IPS DF 19.7 (cell line): ENCODE results near the gene PTPRN2.

Source experiments
- DNase-seq: peaks from one replicate; pipeline ENCODE4 v3.0.0-alpha.2; 2013; ENCODE audit warnings: low read depth, low spot score

Gene PTPRN2

DNA sequence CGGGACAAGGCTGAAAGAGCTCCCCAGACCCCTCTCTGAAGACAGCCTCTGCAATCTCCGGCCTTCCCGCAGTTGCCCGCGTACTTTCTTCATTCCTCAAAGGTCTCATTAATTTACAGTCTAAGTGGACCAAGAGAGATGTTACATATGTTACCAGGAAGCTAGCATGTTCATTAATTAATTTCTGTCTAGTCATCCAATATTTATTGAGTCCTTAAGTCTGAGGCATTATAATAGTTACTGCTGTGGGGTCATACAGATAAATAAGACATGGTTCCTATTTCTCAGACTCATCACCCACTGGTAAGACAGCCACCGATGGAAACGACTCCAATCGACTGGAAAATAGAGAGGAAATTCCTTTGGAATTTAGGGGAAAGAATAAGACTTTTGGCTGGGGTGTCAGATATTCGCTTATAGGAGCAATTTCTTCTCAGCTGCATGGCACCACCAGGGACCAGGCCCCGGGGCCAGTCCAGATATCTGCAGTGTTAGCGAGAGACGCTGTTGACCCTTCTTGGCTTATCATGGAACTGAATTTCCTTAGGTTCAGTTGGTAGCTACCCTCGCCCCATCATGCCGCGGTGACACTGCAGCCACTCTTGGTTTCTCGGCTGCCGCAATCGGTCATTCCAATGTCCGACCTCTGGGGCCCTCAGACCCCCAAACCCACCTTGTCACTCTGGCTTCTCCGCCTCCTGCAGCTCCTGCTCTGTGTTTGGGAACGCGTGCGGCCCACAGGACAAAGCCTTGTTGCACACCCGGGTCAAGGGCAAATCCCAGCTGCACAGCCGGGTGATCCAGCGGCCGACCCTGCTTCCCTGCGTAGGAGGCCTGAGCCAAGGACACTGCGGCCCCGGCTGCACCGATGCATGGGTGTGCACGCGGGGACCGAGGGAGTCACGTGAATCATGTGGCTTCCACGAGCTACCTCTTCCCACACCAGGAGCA, 867.6 kb downstream of the PTPRN2 start:
- no peak for DNase-seq

GRCh38 chr7:157719008-157719682, 868.5 kb downstream of the PTPRN2 start:
- no peak for DNase-seq

DNA sequence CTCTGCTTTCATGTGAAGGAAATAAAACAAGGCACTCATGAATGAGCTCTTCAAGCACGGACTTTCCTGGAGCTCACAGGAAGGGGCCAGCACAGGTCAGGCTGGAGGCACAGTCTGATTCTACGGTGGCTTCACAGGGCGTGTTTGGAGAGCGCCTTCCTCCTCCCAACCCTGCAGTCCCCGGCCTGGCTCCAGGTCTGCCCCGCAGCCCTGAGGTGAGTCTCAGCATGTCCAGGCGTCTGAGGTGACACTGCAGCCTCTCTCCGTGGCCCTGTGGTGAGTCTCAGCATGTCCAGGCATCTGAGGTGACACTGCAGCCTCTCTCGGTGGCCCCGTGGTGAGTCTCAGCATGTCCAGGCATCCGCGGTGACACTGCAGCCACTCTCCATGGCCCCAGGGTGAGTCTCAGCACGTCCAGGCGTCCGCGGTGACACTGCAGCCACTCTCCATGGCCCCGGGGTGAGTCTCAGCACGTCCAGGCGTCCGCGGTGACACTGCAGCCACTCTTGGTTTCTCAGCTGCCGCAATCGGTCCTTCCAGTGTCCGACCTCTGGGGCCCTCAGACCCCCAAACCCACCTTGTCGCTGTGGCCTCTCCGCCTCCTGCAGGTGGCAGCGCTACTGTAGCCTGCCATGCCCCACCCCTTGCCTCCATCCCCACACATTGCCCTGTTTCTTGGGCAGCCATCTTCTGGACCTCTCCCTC, 869.2 kb downstream of the PTPRN2 start:
- no peak for DNase-seq

DNA sequence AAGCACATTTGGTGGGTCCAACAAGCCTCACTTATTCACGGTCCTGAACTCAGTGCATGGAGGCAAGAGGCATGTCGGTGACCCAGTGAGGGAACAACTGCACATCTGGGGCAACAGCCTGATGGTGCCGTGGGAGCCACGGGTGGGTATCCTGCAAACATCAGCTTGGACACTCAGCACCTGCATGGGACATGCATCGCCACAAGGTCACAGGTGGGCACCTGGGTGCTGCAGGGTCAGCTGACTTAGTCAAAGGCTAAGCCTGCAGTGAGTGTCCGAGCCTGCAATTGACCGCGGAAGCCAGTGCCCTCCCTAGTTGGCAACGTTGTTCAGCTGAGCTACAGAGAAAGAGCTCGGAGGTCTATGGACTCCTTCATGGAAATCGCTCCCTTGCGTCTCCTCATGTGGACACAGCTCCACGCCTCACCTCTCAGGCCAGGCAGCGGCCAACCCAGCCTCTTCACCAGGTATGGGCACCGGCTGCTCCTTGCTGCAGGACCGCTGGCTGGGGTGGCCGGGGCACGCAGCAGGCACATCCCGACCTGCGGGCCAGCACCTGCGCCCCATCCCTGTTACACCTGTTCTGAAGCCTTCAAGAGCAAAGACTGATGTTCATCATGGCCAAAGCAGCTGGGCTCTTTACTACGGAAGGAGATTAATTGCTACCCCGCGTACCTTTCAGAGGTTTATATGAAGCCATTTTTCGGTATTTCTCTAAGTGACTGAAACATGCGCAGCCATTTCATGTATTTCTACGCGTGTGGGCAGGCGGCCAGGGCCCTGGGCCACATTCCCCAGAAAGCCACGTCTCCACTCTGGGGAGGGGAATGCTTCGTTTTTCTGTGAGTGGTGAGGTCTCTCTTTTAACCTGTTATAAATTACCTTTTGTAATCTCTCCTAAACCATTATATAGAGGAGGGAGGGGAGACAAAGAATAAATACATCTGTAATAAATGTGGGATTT, 870.1 kb downstream of the PTPRN2 start:
- no peak for DNase-seq

DNA sequence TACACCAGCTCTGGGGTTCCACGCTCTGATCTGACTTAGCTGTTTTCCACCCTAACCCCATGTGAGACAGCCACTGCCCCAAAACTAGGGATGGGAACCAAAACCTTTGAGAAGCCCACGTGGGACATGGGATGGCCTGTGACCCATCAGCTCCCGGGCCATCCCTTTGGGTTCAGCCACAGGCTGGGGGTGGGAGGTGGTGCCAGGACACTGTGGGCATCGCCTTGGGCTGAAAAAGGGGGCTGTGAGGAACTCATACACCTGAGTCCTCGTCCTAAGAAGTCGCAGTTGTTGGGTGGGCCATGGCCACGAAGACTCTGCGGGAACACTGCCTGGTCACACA, 871.7 kb downstream of the PTPRN2 start:
- DNase-seq: no peak

GRCh38 chr7:157715071-157715937, 872.3 kb downstream of the PTPRN2 start:
- DNase-seq: no peak

DNA sequence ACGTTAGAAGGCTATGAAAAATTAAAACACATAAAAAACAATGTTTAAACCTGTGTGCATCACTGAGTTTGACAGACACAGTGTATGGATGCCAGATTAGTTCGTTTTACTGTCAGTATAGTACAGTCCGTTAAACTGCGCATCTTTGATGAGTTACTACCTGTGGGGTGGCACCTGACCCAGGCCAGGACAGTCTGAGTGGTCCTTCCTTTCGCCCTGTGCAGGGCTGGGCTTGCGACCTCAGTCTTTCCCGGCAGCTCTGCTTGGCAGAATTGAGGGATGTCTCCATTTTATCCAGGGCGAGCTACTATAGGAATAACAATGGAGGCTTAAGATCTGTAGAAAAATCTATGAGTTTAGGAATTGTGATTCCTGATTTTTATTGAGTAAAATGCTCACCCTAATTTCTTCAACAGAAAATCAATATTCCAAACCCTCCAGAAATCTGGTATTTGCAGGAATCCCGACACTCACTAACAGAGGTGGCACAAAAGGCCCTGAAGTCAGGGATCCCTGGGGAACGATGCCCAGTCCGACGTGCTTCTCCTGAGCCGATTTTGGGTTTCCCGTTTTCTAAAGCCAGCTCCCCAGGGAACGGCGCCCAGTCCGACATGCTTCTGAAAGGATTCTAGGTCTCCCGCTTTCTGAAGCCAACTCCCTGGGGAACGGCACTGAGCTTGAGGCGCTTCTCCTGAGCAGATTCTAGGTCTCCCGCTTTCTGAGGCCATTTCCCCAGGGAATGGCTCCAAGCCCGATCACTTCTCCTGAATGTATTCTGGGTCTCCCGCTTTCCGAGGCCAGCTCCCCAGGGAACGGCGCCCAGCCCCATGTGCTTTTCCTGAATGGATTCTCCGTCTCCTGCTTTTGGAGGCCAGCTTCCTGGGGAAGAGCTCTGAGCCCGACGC, 873.2 kb downstream of the PTPRN2 start:
- no peak for DNase-seq

- DNase-seq: no peak
These were observed 874.0 kb downstream of the PTPRN2 start for GRCh38 chr7:157713591-157713990.

DNA sequence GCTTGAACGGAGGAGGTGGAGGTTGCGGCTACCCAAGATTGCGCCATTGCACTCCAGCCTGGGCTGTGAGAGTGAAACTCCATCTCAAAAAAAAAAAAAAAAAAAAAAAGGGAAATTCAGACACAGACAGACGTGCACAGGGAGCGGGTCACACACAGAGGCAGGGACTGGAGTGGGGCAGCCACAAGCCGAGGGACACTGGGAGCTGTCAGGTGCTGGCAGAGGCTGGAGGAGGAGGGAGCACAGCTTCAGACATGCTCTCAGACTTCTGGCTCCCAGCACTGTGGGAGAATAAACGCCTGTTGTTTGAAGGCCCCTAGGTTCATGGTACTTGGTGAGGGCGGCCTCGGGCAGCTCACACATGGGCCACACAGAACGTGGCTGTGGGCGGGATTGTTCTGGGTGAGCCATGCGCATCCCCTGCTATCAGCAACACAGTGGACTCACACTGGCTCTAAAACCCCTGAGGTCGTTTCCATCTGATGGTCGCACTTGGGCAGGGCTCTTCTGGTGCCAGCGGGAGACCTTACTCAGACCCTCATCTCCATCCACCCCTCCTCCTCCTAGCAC, 874.9 kb downstream of the PTPRN2 start:
- no peak for DNase-seq

DNA sequence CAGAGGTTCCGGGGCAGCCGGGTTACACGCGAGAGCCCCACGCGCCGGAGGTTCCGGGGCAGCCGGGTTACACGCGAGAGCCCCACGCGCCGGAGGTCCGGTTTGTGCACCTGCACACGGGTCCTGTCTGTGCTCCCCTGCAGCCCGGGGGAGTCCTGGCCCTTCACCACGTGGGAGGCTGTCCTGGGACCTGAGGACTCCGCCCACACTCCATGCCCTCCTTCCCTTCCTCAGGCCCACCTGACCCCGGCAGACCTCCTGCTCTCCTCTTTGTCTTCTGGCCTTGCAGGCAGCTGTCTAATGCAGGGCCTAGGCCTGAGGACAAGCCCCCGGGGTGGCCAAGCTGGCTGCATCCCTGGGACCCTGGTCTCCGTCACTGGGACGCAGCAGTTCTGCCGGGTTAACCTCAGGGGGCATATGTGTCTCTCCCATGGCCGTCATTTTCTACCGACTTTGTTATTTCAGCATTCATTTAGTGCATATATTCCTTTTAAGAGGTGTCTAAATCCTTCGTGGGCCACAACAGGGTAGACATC, 876.2 kb downstream of the PTPRN2 start:
- DNase-seq: no peak

DNA sequence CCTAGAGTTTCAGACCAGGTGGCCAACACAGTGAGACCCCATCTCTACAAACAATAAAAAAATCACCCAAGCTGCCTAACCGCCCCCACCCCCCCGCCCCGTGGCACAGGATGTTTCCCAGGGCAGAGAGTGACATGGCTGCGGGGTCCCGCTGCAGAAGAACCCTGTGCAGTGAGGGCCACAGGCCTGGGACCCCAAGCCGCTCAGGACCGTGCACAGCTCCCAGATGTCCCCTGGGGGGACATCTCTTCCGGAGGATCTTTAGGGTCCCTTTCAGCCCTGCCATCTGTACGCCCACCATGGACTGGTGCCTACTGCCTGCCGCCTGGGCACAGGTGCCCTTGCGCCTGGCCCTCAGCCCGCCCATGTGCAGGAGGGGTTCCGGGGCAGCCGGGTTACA, 877.2 kb downstream of the PTPRN2 start:
- DNase-seq: no peak

DNA sequence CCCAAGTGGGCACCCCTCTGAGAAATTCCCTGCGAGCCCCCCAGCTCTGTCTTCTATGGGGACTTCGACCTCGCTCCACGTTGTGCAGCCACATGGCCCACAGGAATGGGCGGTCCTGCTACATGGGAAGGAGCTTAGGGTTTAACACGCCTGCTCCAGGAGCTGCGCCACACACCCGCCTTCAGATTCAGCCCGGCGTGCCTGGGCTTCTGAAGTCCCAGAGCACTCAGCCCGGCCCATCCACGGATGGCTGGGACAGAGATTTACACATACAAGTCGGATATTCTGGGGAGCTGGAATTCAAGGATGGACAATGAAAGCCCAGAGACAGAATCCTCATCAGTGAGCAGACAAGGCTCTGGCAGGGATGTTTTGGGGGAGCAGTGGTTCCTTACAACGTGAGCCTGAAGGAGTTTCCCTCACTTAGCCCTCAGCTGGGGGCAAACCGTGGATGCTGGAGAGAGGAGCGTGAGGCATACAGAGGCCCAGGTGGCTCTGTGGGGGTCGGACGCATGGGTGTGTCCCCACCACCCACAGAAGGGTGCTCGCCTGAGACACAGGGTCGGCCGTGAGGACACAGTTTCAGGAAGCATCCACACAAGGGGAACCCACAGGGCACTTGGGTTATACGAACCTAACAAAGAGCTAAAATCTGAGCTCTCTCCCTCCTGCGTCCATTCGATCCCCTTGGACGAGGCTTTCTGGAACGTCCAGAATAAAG, 877.9 kb downstream of the PTPRN2 start:
- no peak for DNase-seq

DNA sequence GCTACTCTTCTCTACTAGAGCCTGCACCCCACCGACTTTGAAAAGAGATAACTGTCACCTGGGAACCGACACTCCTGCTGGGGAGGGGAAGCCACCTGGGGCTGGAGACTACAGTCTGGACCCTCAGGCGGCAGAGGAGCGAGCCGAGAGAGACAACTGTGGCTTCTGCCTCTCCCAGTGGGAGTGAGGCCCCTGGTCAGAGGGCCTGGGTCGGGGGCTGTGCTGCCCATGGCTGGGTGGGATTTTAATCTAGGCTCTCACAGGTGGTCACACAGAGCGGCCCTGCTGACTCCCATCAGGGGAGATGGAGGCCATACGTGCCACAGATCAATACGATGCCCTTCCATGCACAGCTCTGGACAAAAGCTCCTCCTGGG, 878.7 kb downstream of the PTPRN2 start:
- no peak for DNase-seq

DNA sequence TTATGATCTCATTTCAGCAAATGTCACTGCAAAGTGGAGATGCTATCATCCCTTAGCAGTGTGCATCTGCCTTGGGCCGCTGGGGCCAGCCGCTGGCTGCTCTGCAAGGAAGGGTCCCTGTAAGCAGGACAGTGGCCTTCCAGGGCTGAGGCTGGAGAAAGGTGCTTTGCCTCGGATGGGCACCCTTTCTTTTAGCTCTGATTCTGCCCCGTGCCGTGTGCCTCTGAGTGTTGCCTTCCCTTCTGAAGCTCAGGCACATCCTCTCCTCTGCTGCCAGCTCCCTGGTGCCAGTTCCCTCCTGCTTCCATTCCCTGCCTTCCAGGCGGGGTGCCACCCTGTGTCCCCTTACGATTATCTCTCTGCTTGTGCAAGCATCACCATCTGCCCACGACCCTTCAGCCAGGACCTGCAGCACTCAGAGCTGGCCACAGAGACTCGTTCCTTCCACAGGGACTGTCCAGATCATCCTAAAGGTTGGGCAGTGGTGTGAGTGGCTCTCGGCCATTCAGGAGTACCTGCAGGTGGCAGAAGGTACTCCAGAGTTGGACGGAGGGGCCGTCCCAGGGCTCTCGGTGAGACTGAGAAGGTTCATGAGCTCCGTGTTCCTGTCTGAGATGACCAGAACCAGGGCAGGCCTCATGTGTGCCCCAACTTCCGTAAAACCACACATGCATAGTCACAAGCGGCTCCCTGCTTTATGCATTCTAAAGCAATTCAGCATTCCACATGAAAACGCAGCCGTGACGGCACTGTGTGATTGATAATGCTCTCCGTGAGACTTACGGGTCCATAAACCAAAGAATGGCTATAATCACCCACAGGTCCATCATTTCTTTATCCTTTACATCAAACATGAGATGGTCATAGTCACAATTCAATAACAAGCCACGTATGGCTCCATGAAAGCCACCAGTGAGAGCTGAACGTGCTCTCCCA, 879.4 kb downstream of the PTPRN2 start:
- DNase-seq: no peak

GRCh38 chr7:157704365-157704764, 883.3 kb downstream of the PTPRN2 start:
- DNase-seq: no peak

GRCh38 chr7:157703534-157704195, 884.0 kb downstream of the PTPRN2 start:
- no peak for DNase-seq
